Endothelial cell of umbilical vein (primary cell): ENCODE data around the gene CSNK1E. TPM values are rescaled to one million over a fixed set of nuclear protein-coding genes. Genes with fewer than 3 reads are reported as not detected.

Experiments used
- BruUV-seq: library from RNA; stranded (reverse); fragments of 400-500 nt; replicated peaks from 2 replicates; lab custom pipeline; 2021; lab: Mats Ljungman, UMichigan
- CTCF ChIA-PET: fragments of 300-600, 350-600 bp; sonication (Branson Sonifier 250); formaldehyde crosslinking; loops from one replicate; lab custom pipeline; 2021; ENCODE audit warnings: antibody characterized with exemption, inconsistent platforms; lab: Charles Lee
- POLR2A ChIA-PET: fragments of 300-600, 350-600 bp; sonication (Branson Sonifier 250); formaldehyde crosslinking; loops from one replicate; lab custom pipeline; 2021; ENCODE audit warnings: antibody characterized with exemption, inconsistent platforms; lab: Charles Lee
- DNase-seq: peaks from one replicate; pipeline ENCODE4 v3.0.0-alpha.2; 2011; ENCODE audit warnings: low read depth, low spot score
- FAIRE-seq: peaks from 2 replicates; lab custom pipeline; 2011; peaks lifted over from hg19 to GRCh38; lab: Jason Lieb, UNC
- H2AFZ ChIP-seq: 2 replicates; pipeline ENCODE4 v1.6.0; 2012; ENCODE audit warnings: low read depth, low read length, control low read depth, inconsistent platforms
- H3K27ac ChIP-seq: 2 replicates; pipeline ENCODE4 v1.5.1; 2011; ENCODE audit warnings: low read depth, mild to moderate bottlenecking, control low read depth, low read length, moderate library complexity; ENCODE audit not compliant: insufficient read depth
- H3K27me3 ChIP-seq, 2 experiments: 2 replicates each; pipeline versions ENCODE4 v1.6.0 to v1.6.1; 2011; ENCODE audit warnings: low read length in 2 of 2, mixed read lengths in 1 of 2; ENCODE audit not compliant: control insufficient read depth in 2 of 2, insufficient read depth in 2 of 2
- H3K36me3 ChIP-seq, 2 experiments: 2 replicates in 1 of 2; 3 replicates in 1 of 2; pipeline ENCODE4 v1.5.1; 2011; ENCODE audit warnings: low read length in 2 of 2, mild to moderate bottlenecking in 1 of 2, moderate library complexity in 1 of 2; ENCODE audit not compliant: control insufficient read depth in 2 of 2, insufficient read depth in 2 of 2; ENCODE audit errors: extremely low read depth in 1 of 2
- H3K4me1 ChIP-seq: 3 replicates; pipeline ENCODE4 v1.5.1; 2011; ENCODE audit warnings: mild to moderate bottlenecking, low read length; ENCODE audit not compliant: control insufficient read depth, insufficient read depth; ENCODE audit errors: extremely low read depth
- H3K4me2 ChIP-seq: 2 replicates; pipeline ENCODE4 v1.6.1; 2011; ENCODE audit warnings: low read length, control low read depth, mixed read lengths; ENCODE audit not compliant: insufficient read depth
- H3K4me3 ChIP-seq, 3 experiments: fragments of 200-600 bp in 1 of 3; sonication (generic), shearing (Covaris generic) in 1 of 3; replicated peaks in 1 of 3; 2 replicates each; pipeline ENCODE4 v1.5.1; 2011 to 2016; ENCODE audit warnings: control low read depth in 3 of 3, low read length in 3 of 3, mild to moderate bottlenecking in 2 of 3, inconsistent platforms in 1 of 3, low read depth in 1 of 3, moderate library complexity in 1 of 3; ENCODE audit not compliant: insufficient read depth in 1 of 3
- H3K79me2 ChIP-seq: 2 replicates; pipeline ENCODE4 v1.6.0; 2012; ENCODE audit warnings: low read length, inconsistent platforms; ENCODE audit not compliant: control insufficient read depth, insufficient read depth
- H3K9ac ChIP-seq: replicated peaks from 2 replicates; pipeline ENCODE3; 2011; ENCODE audit warnings: low read length, control low read depth; ENCODE audit not compliant: insufficient read depth; ENCODE audit errors: extremely low read depth
- H3K9me1 ChIP-seq: replicated peaks from 3 replicates; pipeline ENCODE4 v1.6.0; 2011; ENCODE audit warnings: mild to moderate bottlenecking, low read length; ENCODE audit not compliant: control insufficient read depth, insufficient read depth; ENCODE audit errors: extremely low read depth
- H3K9me3 ChIP-seq: replicated peaks from 2 replicates; pipeline ENCODE4 v1.5.1; 2012; ENCODE audit warnings: low read length, inconsistent platforms; ENCODE audit not compliant: control insufficient read depth, insufficient read depth
- H4K20me1 ChIP-seq: replicated peaks from 2 replicates; pipeline ENCODE3; 2011; ENCODE audit warnings: mild to moderate bottlenecking, low read length; ENCODE audit not compliant: control insufficient read depth, insufficient read depth; ENCODE audit errors: extremely low read depth
- CTCF ChIP-seq, 2 donors: IDR thresholded peaks; 1 replicate in 1 of 2; 2 replicates in 1 of 2; pipeline ENCODE4 v1.5.1; 2011; ENCODE audit warnings: low read length in 2 of 2, mild to moderate bottlenecking in 2 of 2, moderate library complexity in 2 of 2, control low read depth in 1 of 2, inconsistent platforms in 1 of 2, low read depth in 1 of 2; ENCODE audit not compliant: insufficient read depth in 1 of 2; ENCODE audit errors: extremely low read depth in 1 of 2
- EZH2 ChIP-seq: IDR thresholded peaks from 2 replicates; pipeline ENCODE4 v1.6.1; 2012; ENCODE audit warnings: borderline replicate concordance, low read depth, mild to moderate bottlenecking, moderate library complexity, low read length, inconsistent platforms; ENCODE audit not compliant: severe bottlenecking
- FOS ChIP-seq: IDR thresholded peaks from 2 replicates; pipeline ENCODE4 v1.6.1; 2011; ENCODE audit warnings: mild to moderate bottlenecking, low read length, moderate library complexity, borderline replicate concordance; ENCODE audit not compliant: insufficient read depth
- GATA2 ChIP-seq: IDR thresholded peaks from 2 replicates; pipeline ENCODE4 v1.7.0; 2011; ENCODE audit warnings: low read depth, mild to moderate bottlenecking, moderate library complexity, mixed read lengths, low read length; ENCODE audit not compliant: insufficient read length, insufficient read depth
- JUN ChIP-seq: IDR thresholded peaks from 2 replicates; pipeline ENCODE4 v1.6.1; 2011; ENCODE audit warnings: borderline replicate concordance, low read depth; ENCODE audit not compliant: insufficient read length, insufficient read depth
- MAX ChIP-seq: IDR thresholded peaks from 2 replicates; pipeline ENCODE4 v1.6.1; 2011; ENCODE audit not compliant: insufficient read depth, insufficient read length
- MYC ChIP-seq: IDR thresholded peaks from one replicate; pipeline ENCODE4 v1.6.1; 2011; ENCODE audit warnings: mild to moderate bottlenecking, low read depth, low read length
- POLR2A ChIP-seq: IDR thresholded peaks from 2 replicates; pipeline ENCODE4 v1.6.1; 2012; ENCODE audit warnings: low read depth, mild to moderate bottlenecking, control low read depth, low read length
- POLR2AphosphoS5 ChIP-seq: IDR thresholded peaks from 2 replicates; pipeline ENCODE4 v1.6.1; 2012; ENCODE audit warnings: low read depth, mild to moderate bottlenecking, control low read depth, low read length, moderate library complexity; ENCODE audit not compliant: insufficient read depth
- dilution Hi-C: fragments of 300-500 bp; cut with MboI; formaldehyde crosslinking; loops from one replicate; pipeline ENCODE4 v1.15.0; 2019; ENCODE audit warnings: low sequenced_read_pairs; ENCODE audit not compliant: extremely low pct_ligation_motif_present
- intact Hi-C: fragments of 100-400 bp; cut with micrococcal nuclease; formaldehyde crosslinking; loops from one replicate; pipeline ENCODE4 v1.10.0; 2022
- polyA plus RNA-seq, 4 experiments: library from polyadenylated mRNA; depleted of rRNA in 3 of 4; stranded (reverse) in 3 of 4; unstranded in 1 of 4; fragments of >200 nt; gene quantifications; 2 replicates each; pipeline versions ENCODE4 v1.2.1 to v1.2.3, GENCODE V29; 2011 to 2012; ENCODE audit warnings: missing spikeins in 1 of 4
- total RNA-seq: library from RNA; stranded (reverse); gene quantifications from 2 replicates; pipeline ENCODE4 v1.2.3, GENCODE V29; 2021

Gene CSNK1E
- total and polyA plus RNA-seq, 2 donors (not counting 3 experiments of a cell fraction or from before 2014, with no cell fraction given), result 259 to 262 TPM

GRCh38 chr22:38300197-38300945, 16.9 kb downstream of the CSNK1E start:
- no peak overlapping the region for H3K9ac ChIP-seq
- intact Hi-C loops, result loop anchor here (10.0 kb wide), 1 partner anchor 246 kb away; the partner anchor contains the start of gene PICK1
- H3K9me3 ChIP-seq, result no peaks in the 10 kb centered on the region
- H3K4me1 ChIP-seq, result peaks cover 4% of the 10 kb centered on the region
- FAIRE-seq (no peak), DNase-seq (no peak)
- H3K4me2 ChIP-seq, result no peak overlapping the region
- peaks cover 51% of the 10 kb centered on the region for H3K79me2 ChIP-seq
- no peaks in the 10 kb centered on the region for H3K9me1 ChIP-seq
- no peak overlapping the region for H3K4me3 ChIP-seq
- no peak overlapping the region for H3K27ac ChIP-seq
- no peak for TF ChIP-seq GATA2
- TF ChIP-seq EZH2, result no peak
- no peak for TF ChIP-seq MAX
- no peak for TF ChIP-seq POLR2A
- no peak for TF ChIP-seq MYC
- no peak for TF ChIP-seq POLR2AphosphoS5
- no peak for TF ChIP-seq CTCF (IDR thresholded peaks at IDR 0.05; ENCODE audit: extremely low read depth in 1 of 2, insufficient read depth in 1 of 2, low read depth in 1 of 2, low read length in 2 of 2)
- no peak for TF ChIP-seq JUN
- no peak for TF ChIP-seq FOS
- ChIA-PET CTCF (interaction anchor here (1.1 kb wide), 1 partner anchor 12 kb away, joined by 3 read pairs; no protein-coding TSS in a partner anchor), POLR2A (no interaction called here)
- H3K36me3 ChIP-seq, result peaks cover 33 to 74% of the 10 kb centered on the region in 2 experiments
- dilution Hi-C loops, result no loop called here
- H4K20me1 ChIP-seq, result peaks cover under 1% of the 10 kb centered on the region
- no peaks in the 10 kb centered on the region for H3K27me3 ChIP-seq
- no TSS peak for BruUV-seq
- H2AFZ ChIP-seq, result no peak overlapping the region
